Left ventricle myocardium inferior (tissue), 1 donor: ENCODE measurements around the gene MED16. TPM values are rescaled to one million over a fixed set of nuclear protein-coding genes. Genes with fewer than 3 reads are reported as not detected.

Experiments
- DNase-seq: peaks from one replicate; pipeline ENCODE4 v3.0.0-alpha.2; 2020
- H3K27ac ChIP-seq: fragments of 200-600 bp; replicated peaks from 2 replicates; pipeline ENCODE4 v1.8.0; 2021
- H3K27me3 ChIP-seq: fragments of 200-600 bp; 2 replicates; pipeline ENCODE4 v1.8.0; 2021; ENCODE audit warnings: low read depth
- H3K36me3 ChIP-seq: fragments of 200-600 bp; 2 replicates; pipeline ENCODE4 v1.8.0; 2021
- H3K4me1 ChIP-seq: fragments of 200-600 bp; 2 replicates; pipeline ENCODE4 v1.8.0; 2021
- H3K4me3 ChIP-seq: fragments of 200-600 bp; 2 replicates; pipeline ENCODE4 v1.8.0; 2021; ENCODE audit warnings: mild to moderate bottlenecking, moderate library complexity
- H3K9me3 ChIP-seq: fragments of 200-600 bp; replicated peaks from 2 replicates; pipeline ENCODE4 v1.8.0; 2021
- intact Hi-C: fragments of 100-400 bp; cut with micrococcal nuclease; formaldehyde crosslinking; loops from one replicate; pipeline ENCODE4 v1.11.0; 2022
- total RNA-seq: library from RNA; stranded (reverse); fragmentation: NEBNext Ultra II Directional; extraction: Animal tissue kit (Norgen Biotek cat#: 25700); gene quantifications from one replicate; pipeline ENCODE4 v1.2.1, GENCODE V29; 2021
- TF ChIP-seq, protein P1 (sequence below): fragments of 200-600 bp; IDR thresholded peaks from 2 replicates; pipeline ENCODE4 v1.8.0; 2021; ENCODE audit warnings: antibody characterized with exemption, mild to moderate bottlenecking, borderline replicate concordance
- donor health status: DM: no; HTN: yes; CAD: no; lungs with severe emphysema.

MED16 gene
- total RNA-seq, 1 donor from 2014 or later = 19.4 TPM

GRCh38 chr19:920051-920864 lies 27.3 kb upstream of the MED16 start:
- H3K4me1 ChIP-seq = peaks cover 61% of the 10 kb centered on the region
- H3K27ac ChIP-seq = no peak overlapping the region
- intact Hi-C loops = loop anchor here (10.0 kb wide), 1 partner anchor 155 kb away; no protein-coding TSS in a partner anchor
- H3K27me3 ChIP-seq = peaks cover 56% of the 10 kb centered on the region
- H3K36me3 ChIP-seq = no peaks in the 10 kb centered on the region
- no peaks in the 10 kb centered on the region for H3K9me3 ChIP-seq
- peak overlapping the region; percentile 43 for H3K4me3 ChIP-seq
- DNase-seq = no peak
- TF ChIP-seq, protein P1, sequence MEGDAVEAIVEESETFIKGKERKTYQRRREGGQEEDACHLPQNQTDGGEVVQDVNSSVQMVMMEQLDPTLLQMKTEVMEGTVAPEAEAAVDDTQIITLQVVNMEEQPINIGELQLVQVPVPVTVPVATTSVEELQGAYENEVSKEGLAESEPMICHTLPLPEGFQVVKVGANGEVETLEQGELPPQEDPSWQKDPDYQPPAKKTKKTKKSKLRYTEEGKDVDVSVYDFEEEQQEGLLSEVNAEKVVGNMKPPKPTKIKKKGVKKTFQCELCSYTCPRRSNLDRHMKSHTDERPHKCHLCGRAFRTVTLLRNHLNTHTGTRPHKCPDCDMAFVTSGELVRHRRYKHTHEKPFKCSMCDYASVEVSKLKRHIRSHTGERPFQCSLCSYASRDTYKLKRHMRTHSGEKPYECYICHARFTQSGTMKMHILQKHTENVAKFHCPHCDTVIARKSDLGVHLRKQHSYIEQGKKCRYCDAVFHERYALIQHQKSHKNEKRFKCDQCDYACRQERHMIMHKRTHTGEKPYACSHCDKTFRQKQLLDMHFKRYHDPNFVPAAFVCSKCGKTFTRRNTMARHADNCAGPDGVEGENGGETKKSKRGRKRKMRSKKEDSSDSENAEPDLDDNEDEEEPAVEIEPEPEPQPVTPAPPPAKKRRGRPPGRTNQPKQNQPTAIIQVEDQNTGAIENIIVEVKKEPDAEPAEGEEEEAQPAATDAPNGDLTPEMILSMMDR = no peak

GRCh38 chr19:919199-920050 lies 26.4 kb upstream of the MED16 start:
- Histone ChIP-seq H3K4me3 (peak overlapping the region; percentile 43), H3K9me3 (no peaks in the 10 kb centered on the region), H3K27ac (no peak overlapping the region), H3K36me3 (no peaks in the 10 kb centered on the region), H3K4me1 (peaks cover 53% of the 10 kb centered on the region), H3K27me3 (peaks cover 56% of the 10 kb centered on the region)
- intact Hi-C loops = loop anchor here (10.0 kb wide), 1 partner anchor 155 kb away; no protein-coding TSS in a partner anchor
- TF ChIP-seq, protein P1 = no peak
- no peak for DNase-seq

DNA sequence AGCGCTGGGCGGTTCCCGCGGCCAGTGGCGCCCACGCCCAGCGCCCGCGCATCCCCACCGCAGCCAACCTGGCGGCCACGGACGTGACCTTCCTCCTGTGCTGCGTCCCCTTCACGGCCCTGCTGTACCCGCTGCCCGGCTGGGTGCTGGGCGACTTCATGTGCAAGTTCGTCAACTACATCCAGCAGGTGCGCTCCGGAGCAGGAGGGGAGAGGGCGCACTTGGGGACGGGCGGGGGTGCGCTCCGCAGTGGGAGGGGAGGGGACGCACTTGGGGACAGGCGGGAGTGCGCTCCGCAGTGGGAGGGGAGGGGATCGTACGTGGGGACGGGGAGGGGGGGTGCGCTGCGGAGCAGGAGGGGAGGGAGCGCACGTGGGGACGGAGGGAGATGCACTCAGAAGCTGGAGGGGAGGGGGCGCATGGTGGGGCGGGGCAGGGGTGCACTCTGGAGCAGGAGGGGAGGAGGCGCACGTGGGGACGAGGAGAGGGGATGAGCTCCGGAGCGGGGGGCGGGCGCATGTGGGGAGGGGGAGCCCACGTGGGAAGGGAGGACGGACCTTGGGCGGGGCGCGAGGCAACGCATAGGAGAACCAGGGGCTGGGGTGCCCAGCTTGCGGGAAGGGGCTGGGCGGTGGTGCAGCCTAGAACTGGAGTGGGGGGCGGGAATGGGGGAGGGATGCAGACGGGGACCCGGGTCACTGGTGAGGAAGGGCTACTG lies 25.7 kb upstream of the MED16 start:
- H3K36me3 ChIP-seq = no peaks in the 10 kb centered on the region
- intact Hi-C loops = no loop called here
- H3K4me1 ChIP-seq = peaks cover 54% of the 10 kb centered on the region
- H3K4me3 ChIP-seq = peak overlapping the region; percentile 53
- no peak overlapping the region for H3K27ac ChIP-seq
- TF ChIP-seq, protein P1 = no peak
- DNase-seq = no peak
- H3K27me3 ChIP-seq = peaks cover 56% of the 10 kb centered on the region
- H3K9me3 ChIP-seq = no peaks in the 10 kb centered on the region

GRCh38 chr19:918152-918437 lies 25.1 kb upstream of the MED16 start:
- no peak overlapping the region for H3K27ac ChIP-seq
- H3K4me1 ChIP-seq = peaks cover 56% of the 10 kb centered on the region
- H3K36me3 ChIP-seq = no peaks in the 10 kb centered on the region
- intact Hi-C loops = no loop called here
- no peaks in the 10 kb centered on the region for H3K9me3 ChIP-seq
- H3K27me3 ChIP-seq = peaks cover 56% of the 10 kb centered on the region
- H3K4me3 ChIP-seq = peak overlapping the region; percentile 53
- TF ChIP-seq, protein P1 = no peak
- DNase-seq = no peak
